Measurements from ENCODE around the gene LARP1. TPM values are rescaled to one million over a fixed set of nuclear protein-coding genes. Genes with fewer than 3 reads are reported as not detected.

LARP1 gene
- total and polyA plus RNA-seq, 9 of the 15 experiments (the other 6 are each of a cell fraction or from before 2014, with no cell fraction given): 22.6 to 300 (median 92.0) TPM

- no peak for TF ChIP-seq ZNF655 (CRISPR knock-in tag; IDR thresholded peaks at IDR 0.05)
- TF ChIP-seq REST (IDR thresholded peaks at IDR 0.05; ENCODE audit: borderline replicate concordance): no peak
- TF ChIP-seq REST (CRISPR knock-in tag; IDR thresholded peaks at IDR 0.05; ENCODE audit: low read depth): no peak
- no peak for TF ChIP-seq THRAP3 (IDR thresholded peaks at IDR 0.05; ENCODE audit: borderline replicate concordance)
- TF ChIP-seq ESRRA (IDR thresholded peaks at IDR 0.05; ENCODE audit: borderline replicate concordance, low read depth): no peak
- peak; percentile 35; the same call in 1 of the 2 replicates for TF ChIP-seq FOSL1 (tag; conservative IDR thresholded peaks at IDR 0.05)
- no peak for TF ChIP-seq ZNF239 (CRISPR knock-in tag; IDR thresholded peaks at IDR 0.05)
- no peak for TF ChIP-seq ZFP30 (CRISPR knock-in tag; IDR thresholded peaks at IDR 0.05; ENCODE audit: borderline replicate concordance)
- no peak for TF ChIP-seq SUPT5H (IDR thresholded peaks at IDR 0.05)
- no peak for TF ChIP-seq RAD21 (CRISPR knock-in tag; conservative IDR thresholded peaks at IDR 0.05 in 1 of 2, IDR thresholded peaks at IDR 0.05 in 1 of 2)
- TF ChIP-seq GTF2A2 (tag; IDR thresholded peaks at IDR 0.05): no peak
- TF ChIP-seq HDAC6 (IDR thresholded peaks at IDR 0.05; ENCODE audit: low read depth, low read length): no peak
- TF ChIP-seq ZNF175 (CRISPR knock-in tag; IDR thresholded peaks at IDR 0.05; ENCODE audit: low read depth): no peak
- TF ChIP-seq BDP1 (IDR thresholded peaks at IDR 0.05; ENCODE audit: insufficient read depth, insufficient read length): no peak
- TF ChIP-seq THAP12 (CRISPR knock-in tag; IDR thresholded peaks at IDR 0.05): no peak
- TF ChIP-seq HMG20B (CRISPR knock-in tag; IDR thresholded peaks at IDR 0.05): no peak
- no peak for TF ChIP-seq ZNF146 (CRISPR knock-in tag; IDR thresholded peaks at IDR 0.05; ENCODE audit: unreplicated experiment)
These were observed 31.3 kb upstream of the LARP1 start (continued) for GRCh38 chr5:154723740-154724505.
